Fibroblast of lung (primary cell): Measurements from ENCODE around the gene THOC7.

Source experiments
- EZH2 ChIP-seq: IDR thresholded peaks from 2 replicates; pipeline ENCODE4 v1.5.1; 2012; ENCODE audit warnings: low read length, control low read depth, mild to moderate bottlenecking; ENCODE audit errors: missing control alignments
- TF ChIP-seq, protein P1 (sequence below), 2 donors: IDR thresholded peaks in 1 of 2; conservative IDR thresholded peaks in 1 of 2; 1 replicate in 1 of 2; 2 replicates in 1 of 2; pipeline ENCODE4 v1.5.1; 2011 to 2012; ENCODE audit warnings: low read length in 2 of 2, control low read depth in 1 of 2, inconsistent platforms in 1 of 2, low read depth in 1 of 2, mild to moderate bottlenecking in 1 of 2

DNA sequence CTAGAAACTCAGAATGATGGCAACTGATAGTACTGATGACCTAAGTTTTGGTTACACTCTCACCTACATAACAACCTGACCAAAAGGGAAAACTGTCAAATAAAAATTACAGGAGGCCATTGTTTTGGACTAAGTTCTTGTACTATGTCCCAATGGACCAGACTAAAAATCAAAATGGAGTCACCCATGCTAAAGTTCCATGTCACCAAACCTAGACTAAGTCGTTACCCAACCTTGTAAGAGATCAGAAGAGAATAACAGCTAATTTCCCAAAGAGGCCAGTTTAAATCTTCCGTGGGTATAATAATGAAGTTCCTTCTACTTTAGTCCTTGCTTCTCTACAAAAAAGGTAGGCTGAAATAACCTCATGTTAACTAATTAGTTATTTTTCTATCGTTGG is 12.3 kb downstream of the THOC7 start:
- TF ChIP-seq, protein P1, sequence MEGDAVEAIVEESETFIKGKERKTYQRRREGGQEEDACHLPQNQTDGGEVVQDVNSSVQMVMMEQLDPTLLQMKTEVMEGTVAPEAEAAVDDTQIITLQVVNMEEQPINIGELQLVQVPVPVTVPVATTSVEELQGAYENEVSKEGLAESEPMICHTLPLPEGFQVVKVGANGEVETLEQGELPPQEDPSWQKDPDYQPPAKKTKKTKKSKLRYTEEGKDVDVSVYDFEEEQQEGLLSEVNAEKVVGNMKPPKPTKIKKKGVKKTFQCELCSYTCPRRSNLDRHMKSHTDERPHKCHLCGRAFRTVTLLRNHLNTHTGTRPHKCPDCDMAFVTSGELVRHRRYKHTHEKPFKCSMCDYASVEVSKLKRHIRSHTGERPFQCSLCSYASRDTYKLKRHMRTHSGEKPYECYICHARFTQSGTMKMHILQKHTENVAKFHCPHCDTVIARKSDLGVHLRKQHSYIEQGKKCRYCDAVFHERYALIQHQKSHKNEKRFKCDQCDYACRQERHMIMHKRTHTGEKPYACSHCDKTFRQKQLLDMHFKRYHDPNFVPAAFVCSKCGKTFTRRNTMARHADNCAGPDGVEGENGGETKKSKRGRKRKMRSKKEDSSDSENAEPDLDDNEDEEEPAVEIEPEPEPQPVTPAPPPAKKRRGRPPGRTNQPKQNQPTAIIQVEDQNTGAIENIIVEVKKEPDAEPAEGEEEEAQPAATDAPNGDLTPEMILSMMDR (conservative IDR thresholded peaks at IDR 0.05 in 1 of 2, IDR thresholded peaks at IDR 0.05 in 1 of 2; ENCODE audit: low read depth in 1 of 2, low read length in 2 of 2) = no peak
- TF ChIP-seq EZH2 = no peak
